Activated T-cell treated with anti-CD3 and anti-CD28 coated beads, Interleukin-2, amount 50 U/mL, for 1 hour (primary cell): ENCODE results near the gene ADAM33.

Experiments
- DNase-seq: peaks from one replicate; pipeline ENCODE4 v3.0.0-alpha.2; 2020

ADAM33 gene

GRCh38 chr20:3707508-3707899, 25.7 kb upstream of the ADAM33 start:
- DNase-seq: no peak

GRCh38 chr20:3706774-3707507, 25.1 kb upstream of the ADAM33 start:
- no peak for DNase-seq

GRCh38 chr20:3705970-3706739, 24.3 kb upstream of the ADAM33 start:
- DNase-seq: no peak

GRCh38 chr20:3705491-3705969, 23.7 kb upstream of the ADAM33 start:
- no peak for DNase-seq

- no peak for DNase-seq
These were observed 22.3 kb upstream of the ADAM33 start for GRCh38 chr20:3704087-3704486.

- no peak for DNase-seq
These were observed 21.0 kb upstream of the ADAM33 start for GRCh38 chr20:3702611-3703391.

GRCh38 chr20:3701061-3701998, 19.5 kb upstream of the ADAM33 start:
- no peak for DNase-seq

- DNase-seq: no peak
These were observed 17.2 kb upstream of the ADAM33 start for GRCh38 chr20:3699037-3699436.

GRCh38 chr20:3698591-3699001, 16.8 kb upstream of the ADAM33 start:
- no peak for DNase-seq

- DNase-seq: no peak
These were observed 15.9 kb upstream of the ADAM33 start for GRCh38 chr20:3697588-3698305.

GRCh38 chr20:3696745-3697587, 15.2 kb upstream of the ADAM33 start:
- no peak for DNase-seq

GRCh38 chr20:3696200-3696599, 14.4 kb upstream of the ADAM33 start:
- no peak for DNase-seq

GRCh38 chr20:3694864-3695263, 13.1 kb upstream of the ADAM33 start:
- DNase-seq: no peak

GRCh38 chr20:3693376-3693775, 11.6 kb upstream of the ADAM33 start:
- no peak for DNase-seq

GRCh38 chr20:3692706-3693294, 11.0 kb upstream of the ADAM33 start:
- DNase-seq: no peak

GRCh38 chr20:3691897-3692296, 10.1 kb upstream of the ADAM33 start:
- DNase-seq: no peak

GRCh38 chr20:3691306-3691705, 9.5 kb upstream of the ADAM33 start:
- no peak for DNase-seq

- DNase-seq: no peak
These were observed 8.6 kb upstream of the ADAM33 start for GRCh38 chr20:3690413-3690812.

GRCh38 chr20:3689978-3690377, 8.2 kb upstream of the ADAM33 start:
- no peak for DNase-seq

GRCh38 chr20:3687655-3688054, 5.8 kb upstream of the ADAM33 start:
- no peak for DNase-seq
